Measurements from ENCODE around the gene GPX3.

The GPX3 gene, protein sequence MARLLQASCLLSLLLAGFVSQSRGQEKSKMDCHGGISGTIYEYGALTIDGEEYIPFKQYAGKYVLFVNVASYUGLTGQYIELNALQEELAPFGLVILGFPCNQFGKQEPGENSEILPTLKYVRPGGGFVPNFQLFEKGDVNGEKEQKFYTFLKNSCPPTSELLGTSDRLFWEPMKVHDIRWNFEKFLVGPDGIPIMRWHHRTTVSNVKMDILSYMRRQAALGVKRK

GRCh38 chr5:151020304-151021110, at the start of gene GPX3:
Gene GPX3 (plus strand): TSS chr5:151020591. CDS start chr5:151020655, 64 bp downstream.
- peak; percentile 38 for DNase-seq

DNA sequence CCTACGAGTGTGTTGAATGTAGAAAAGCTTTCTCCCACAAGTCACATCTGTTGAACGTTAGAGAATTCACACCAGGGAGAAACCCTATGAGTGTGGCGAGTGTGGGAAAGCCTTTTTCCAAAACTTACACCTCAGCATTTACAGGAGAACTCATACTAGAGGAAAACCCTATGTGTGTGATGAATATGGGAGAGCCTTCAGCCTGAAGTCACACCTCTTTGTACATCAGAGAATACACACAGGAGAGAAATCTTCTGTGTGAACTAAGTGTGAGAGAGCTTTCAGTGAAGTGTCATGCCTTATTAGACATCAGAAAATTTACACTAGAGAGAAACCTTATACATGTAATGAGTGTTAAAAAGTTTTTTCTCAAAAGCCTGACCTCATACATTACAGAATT, 41.8 kb upstream of the GPX3 start:
- no peak for DNase-seq

DNA sequence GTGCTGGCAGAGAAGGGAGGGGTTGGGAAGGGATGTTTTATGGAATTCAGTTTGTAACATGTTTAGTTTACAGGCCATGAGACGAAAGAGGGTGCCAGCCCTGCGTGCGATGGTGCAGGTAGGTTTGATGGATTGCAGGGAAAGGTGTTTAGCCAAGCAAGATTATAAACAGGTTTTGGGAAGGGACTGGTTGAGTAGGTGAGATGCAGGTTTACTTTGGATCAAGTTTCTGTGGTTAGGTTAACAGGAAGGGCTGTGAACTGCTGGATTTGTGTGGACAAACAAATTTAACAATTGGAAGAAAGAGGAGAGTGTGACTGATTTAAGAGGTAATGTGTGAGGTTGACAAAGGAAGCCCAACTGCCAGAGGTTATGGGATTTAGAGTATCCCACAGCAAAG, 32.6 kb upstream of the GPX3 start:
- DNase-seq, result no peak

GRCh38 chr5:150989695-150990094, 30.7 kb upstream of the GPX3 start:
- no peak for DNase-seq

DNA sequence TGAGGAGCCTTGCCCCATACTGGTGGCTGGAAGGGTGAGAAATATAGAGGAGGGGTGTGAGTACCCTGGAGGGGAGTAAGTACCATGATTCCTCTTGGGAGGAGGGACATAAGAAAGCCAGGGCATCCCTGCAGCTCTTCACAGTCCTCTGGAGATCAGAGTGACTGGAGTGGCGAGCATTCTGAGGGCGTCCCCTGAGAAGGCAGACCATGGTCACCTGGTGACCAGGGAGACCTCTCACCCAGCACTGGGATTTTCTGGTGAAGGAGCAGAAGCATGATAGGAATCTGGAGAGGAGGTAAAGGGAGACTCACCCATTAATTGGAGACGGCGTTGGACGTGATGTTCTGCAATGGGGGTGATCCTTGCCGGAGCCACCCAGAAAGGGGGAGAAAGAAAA, 27.7 kb upstream of the GPX3 start:
- DNase-seq, result no peak

- no peak for DNase-seq
Measured at GRCh38 chr5:150993422-150993821, 27.0 kb upstream of the GPX3 start.

DNA sequence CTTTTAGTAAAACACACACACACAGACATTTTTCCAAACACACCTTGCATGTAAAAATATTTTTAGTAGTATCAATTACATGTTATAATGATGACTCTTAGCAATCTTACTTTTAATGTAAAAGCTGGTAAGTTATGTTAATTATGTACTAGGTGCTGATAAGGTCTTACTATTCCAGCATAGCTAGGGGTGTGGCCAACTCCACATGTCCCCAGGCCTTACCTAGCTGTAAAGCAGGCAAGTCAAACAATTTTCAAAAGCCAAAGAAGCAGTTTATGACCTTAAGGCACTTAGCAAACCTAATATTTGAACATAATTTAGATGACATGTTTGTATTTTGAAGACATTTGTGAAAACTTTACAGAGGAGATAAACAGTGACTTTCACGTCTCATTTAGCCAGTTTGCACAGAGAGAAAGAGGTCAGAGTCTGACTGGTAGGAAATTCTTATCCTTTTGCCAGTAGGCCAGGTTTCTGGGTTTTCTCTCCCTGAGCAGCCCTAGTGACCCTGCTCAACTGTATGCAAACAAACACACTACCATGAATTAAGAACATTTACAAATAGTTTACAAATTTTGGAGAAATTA, 26.5 kb upstream of the GPX3 start:
- DNase-seq, result no peak

- DNase-seq, result no peak
Measured at GRCh38 chr5:150999704-151000442, 20.5 kb upstream of the GPX3 start.

DNA sequence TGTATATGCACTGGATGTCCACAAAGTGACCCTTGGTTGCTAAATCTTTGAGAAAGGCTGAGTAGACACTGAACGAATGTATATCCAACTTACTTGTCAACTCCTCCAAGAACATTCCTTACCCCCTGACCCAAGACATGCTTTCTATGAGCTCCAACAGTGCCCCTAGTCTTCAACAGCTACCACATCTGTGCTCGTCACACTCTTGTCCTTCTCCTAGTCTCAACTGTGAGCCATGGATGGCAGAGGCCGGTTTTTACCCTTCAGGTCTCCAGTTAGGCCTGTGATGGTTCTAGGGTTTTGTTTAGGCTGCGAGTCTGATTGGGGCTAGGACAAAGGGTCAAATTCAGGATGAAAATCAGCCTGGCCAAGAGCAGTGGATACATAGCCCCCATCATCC, 19.0 kb upstream of the GPX3 start:
- no peak for DNase-seq

DNA sequence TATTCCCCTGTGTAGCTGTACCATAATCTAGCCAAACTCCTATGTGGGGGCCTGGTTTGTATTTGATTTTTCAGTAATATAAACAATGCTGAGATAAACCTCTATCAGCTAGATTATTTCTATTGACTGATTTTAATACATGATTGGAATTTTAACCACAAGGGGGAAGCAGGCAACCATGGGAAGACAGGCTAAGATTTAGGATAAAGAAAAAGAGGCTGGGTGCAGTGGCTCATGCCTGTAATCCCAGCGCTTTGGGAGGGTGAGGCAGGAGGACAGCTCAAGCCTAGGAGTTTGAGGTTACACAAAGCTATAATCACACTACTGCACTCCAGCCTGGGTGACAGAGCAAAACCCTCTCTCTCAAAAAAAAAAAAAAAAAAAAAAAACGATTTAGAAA, 18.1 kb upstream of the GPX3 start:
- DNase-seq, result no peak

GRCh38 chr5:151002681-151003502, 17.5 kb upstream of the GPX3 start:
- no peak for DNase-seq

DNA sequence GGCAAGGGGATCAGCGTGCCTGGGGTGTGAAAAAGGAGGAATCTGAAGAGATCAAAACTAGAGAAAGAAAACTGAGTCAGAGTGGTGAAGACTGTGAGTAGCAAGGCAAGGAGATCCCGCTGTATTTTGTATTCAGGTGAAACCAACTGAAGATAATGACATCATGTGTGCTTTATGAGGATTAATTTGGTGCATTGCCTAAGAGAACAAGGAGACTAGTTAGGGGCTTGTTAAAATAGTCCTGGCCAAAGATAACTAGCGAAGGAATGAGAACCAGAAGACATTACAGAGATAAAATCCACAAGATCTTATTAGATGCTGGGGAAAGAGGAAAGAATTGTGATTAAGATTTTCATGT, 16.9 kb upstream of the GPX3 start:
- no peak for DNase-seq

GRCh38 chr5:151004499-151004898, 15.9 kb upstream of the GPX3 start:
- DNase-seq, result no peak

- DNase-seq, result no peak
Measured at GRCh38 chr5:151005187-151005949, 15.0 kb upstream of the GPX3 start.

DNA sequence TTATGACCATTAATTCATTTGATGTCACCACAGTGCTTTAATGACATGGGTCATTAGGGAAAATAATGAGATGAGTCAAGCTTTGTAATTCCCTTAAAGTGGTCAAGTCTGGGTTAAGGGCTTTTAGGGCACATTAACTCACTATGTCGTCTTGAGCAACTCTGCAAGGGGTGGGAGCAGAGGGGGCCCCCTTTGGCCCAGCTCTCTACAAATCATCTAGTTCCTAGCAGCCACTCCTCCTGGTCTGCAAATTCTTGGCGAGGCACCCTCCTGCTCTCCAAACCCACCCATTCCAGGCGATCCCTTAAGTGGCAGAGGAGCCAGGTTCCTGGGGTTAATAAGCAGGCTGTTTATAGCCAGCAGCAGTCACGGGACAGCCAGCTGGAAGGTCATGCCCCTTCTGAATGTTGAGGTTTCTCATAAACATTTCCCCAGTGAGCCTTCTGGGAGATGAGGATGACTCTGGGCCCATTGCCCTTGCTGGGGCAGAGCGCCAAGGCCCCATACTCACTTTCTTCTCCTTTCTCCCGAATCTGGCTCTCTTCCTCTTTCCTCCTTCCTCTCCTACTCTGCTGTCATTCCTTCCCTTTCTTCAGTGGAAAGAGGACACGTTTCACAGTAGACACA, 14.3 kb upstream of the GPX3 start:
- no peak for DNase-seq

GRCh38 chr5:151006704-151007334, 13.6 kb upstream of the GPX3 start:
- DNase-seq, result no peak

GRCh38 chr5:151007430-151008209, 12.8 kb upstream of the GPX3 start:
- DNase-seq, result no peak

- DNase-seq, result no peak
Measured at GRCh38 chr5:151008210-151008491, 12.2 kb upstream of the GPX3 start.

GRCh38 chr5:151008906-151009305, 11.5 kb upstream of the GPX3 start:
- no peak for DNase-seq

DNA sequence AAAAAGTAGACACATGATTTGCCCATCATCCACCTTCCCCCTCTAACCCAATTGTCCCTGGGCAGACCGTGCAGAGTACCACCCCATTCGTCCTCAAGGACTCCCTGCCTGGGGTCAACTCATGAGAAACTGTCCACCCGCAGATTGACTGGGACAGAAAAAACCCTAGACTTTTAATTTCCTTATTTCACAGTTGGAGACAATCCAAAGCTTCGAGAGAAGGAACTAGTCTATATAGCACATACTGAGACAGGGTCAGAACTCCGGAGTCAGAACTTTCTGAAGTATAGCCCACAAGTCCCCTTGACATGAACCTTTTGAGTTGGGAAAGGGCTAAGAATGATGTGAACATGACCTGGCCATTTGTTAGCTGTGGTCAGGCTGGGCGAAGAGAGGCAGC, 7.5 kb upstream of the GPX3 start:
- DNase-seq, result no peak

Measured in activated naive CD4-positive, alpha-beta T cell treated with anti-CD3 and anti-CD28 coated beads, Interleukin-2, amount 50 U/mL, for 16 hours (primary cell).